ENCODE results near the gene RHNO1.
A peak's percentile ranks its signal among the peaks of the same experiment; 100 is the strongest.

Gene RHNO1

GRCh38 chr12:2877047-2877952 lies at the start of gene RHNO1, which contains the start of gene FOXM1:
RHNO1 (plus strand) TSS chr12:2877223; CDS start chr12:2885367, 8,144 bp downstream.
FOXM1 (minus strand) TSS chr12:2877174; CDS start chr12:2874478, 2,696 bp downstream.
- peak; percentile 61 for DNase-seq

- no peak for DNase-seq
Measured at GRCh38 chr12:2829275-2829674, 47.7 kb upstream of the RHNO1 start.

GRCh38 chr12:2832550-2833127 lies 44.4 kb upstream of the RHNO1 start:
- DNase-seq = no peak

GRCh38 chr12:2833327-2833726 lies 43.7 kb upstream of the RHNO1 start:
- no peak for DNase-seq

- DNase-seq = no peak
Measured at GRCh38 chr12:2833810-2834209, 43.2 kb upstream of the RHNO1 start.

GRCh38 chr12:2834581-2835491 lies 42.2 kb upstream of the RHNO1 start, which contains the start of gene NRIP2:
NRIP2 (minus strand) TSS chr12:2835035; CDS start chr12:2834983, 52 bp downstream.
- DNase-seq = peak; percentile 25

GRCh38 chr12:2835691-2836403 lies 41.2 kb upstream of the RHNO1 start:
- no peak for DNase-seq

GRCh38 chr12:2836574-2836973 lies 40.4 kb upstream of the RHNO1 start:
- no peak for DNase-seq

- no peak for DNase-seq
Measured at GRCh38 chr12:2841056-2841650, 35.9 kb upstream of the RHNO1 start.

GRCh38 chr12:2842948-2843347 lies 34.1 kb upstream of the RHNO1 start:
- DNase-seq = no peak

- no peak for DNase-seq
Measured at GRCh38 chr12:2844786-2845185, 32.2 kb upstream of the RHNO1 start.

- DNase-seq = no peak
Measured at GRCh38 chr12:2845280-2845679, 31.7 kb upstream of the RHNO1 start.

GRCh38 chr12:2851931-2852330 lies 25.1 kb upstream of the RHNO1 start:
- DNase-seq = no peak

- peak; percentile 44 for DNase-seq
Measured at GRCh38 chr12:2853626-2854025, 23.4 kb upstream of the RHNO1 start.

- no peak for DNase-seq
Measured at GRCh38 chr12:2854669-2855453, 22.2 kb upstream of the RHNO1 start.

- no peak for DNase-seq
Measured at GRCh38 chr12:2855546-2855945, 21.5 kb upstream of the RHNO1 start.

GRCh38 chr12:2856051-2856450 lies 21.0 kb upstream of the RHNO1 start:
- DNase-seq = no peak

GRCh38 chr12:2857021-2857431 lies 20.0 kb upstream of the RHNO1 start, which contains the start of gene TEX52:
TEX52 (minus strand) TSS chr12:2857039; CDS start chr12:2857026, 13 bp downstream.
- no peak for DNase-seq

GRCh38 chr12:2857576-2857975 lies 19.4 kb upstream of the RHNO1 start:
- DNase-seq = no peak

GRCh38 chr12:2858334-2858733 lies 18.7 kb upstream of the RHNO1 start:
- no peak for DNase-seq

GRCh38 chr12:2858944-2859421 lies 18.0 kb upstream of the RHNO1 start:
- no peak for DNase-seq
